LNCaP clone FGC (cell line): ENCODE data around the gene BCOR.
A peak's percentile ranks its signal among the peaks of the same experiment; 100 is the strongest.

Experiments
- DNase-seq: peaks from one replicate; pipeline ENCODE4 v3.0.0-alpha.2; 2011; ENCODE audit warnings: low read depth
- H3K4me3 ChIP-seq: 2 replicates; pipeline ENCODE4 v1.5.1; 2011; ENCODE audit warnings: mild to moderate bottlenecking, low read depth, low read length, control low read depth
- TF ChIP-seq, protein P1 (sequence below): IDR thresholded peaks from 2 replicates; pipeline ENCODE4 v1.5.1; 2012; ENCODE audit warnings: mild to moderate bottlenecking; ENCODE audit not compliant: control insufficient read depth, insufficient read depth; ENCODE audit errors: extremely low read depth

BCOR gene

GRCh38 chrX:40083979-40084359, 13.8 kb downstream of the BCOR start:
- H3K4me3 ChIP-seq: peak overlapping the region; percentile 51
- no peak for DNase-seq
- TF ChIP-seq, protein P1, sequence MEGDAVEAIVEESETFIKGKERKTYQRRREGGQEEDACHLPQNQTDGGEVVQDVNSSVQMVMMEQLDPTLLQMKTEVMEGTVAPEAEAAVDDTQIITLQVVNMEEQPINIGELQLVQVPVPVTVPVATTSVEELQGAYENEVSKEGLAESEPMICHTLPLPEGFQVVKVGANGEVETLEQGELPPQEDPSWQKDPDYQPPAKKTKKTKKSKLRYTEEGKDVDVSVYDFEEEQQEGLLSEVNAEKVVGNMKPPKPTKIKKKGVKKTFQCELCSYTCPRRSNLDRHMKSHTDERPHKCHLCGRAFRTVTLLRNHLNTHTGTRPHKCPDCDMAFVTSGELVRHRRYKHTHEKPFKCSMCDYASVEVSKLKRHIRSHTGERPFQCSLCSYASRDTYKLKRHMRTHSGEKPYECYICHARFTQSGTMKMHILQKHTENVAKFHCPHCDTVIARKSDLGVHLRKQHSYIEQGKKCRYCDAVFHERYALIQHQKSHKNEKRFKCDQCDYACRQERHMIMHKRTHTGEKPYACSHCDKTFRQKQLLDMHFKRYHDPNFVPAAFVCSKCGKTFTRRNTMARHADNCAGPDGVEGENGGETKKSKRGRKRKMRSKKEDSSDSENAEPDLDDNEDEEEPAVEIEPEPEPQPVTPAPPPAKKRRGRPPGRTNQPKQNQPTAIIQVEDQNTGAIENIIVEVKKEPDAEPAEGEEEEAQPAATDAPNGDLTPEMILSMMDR: no peak

DNA sequence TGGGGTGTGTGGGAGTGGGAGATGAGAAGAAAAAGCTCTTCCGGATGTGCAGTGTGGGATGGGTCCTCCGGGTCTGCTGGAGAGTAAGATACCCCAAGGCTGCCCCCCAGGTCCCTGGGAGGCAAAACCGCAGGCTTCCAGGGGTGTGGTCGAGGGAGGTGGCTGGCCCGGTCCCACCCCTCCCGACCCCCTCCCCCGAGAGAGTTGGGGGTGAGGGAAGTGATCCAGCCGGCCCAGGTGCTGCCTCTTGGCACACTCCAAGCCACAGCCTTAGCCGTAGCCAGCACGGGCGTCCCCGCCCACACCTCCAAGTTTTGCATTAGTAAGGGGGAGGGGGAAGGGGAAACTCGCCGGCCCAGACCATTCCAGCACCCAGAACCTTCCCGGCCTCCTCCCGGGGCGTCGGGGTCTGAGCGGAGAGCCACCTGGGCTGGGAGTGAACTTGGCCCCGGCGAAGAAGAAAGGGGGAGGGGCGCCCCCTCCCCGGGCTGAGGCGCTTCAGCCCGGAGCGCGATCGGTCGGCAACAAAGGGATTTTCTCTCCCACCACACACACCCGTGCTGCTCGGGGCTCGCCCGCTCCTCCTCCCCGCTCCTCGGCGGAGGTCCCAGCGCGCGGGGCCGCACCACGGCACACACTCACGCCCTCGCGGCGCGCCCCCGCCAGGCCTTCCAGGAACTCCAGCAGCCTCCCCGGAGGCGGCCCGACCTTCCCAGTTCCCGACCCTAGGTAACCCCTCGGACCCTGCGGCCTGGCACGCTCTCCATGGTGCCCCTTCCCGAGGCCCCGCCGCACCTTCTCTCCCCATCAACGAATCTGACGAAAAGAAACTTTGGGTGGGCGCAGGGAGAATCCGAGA, 14.4 kb downstream of the BCOR start:
- DNase-seq: no peak
- H3K4me3 ChIP-seq: peak overlapping the region; percentile 51

DNA sequence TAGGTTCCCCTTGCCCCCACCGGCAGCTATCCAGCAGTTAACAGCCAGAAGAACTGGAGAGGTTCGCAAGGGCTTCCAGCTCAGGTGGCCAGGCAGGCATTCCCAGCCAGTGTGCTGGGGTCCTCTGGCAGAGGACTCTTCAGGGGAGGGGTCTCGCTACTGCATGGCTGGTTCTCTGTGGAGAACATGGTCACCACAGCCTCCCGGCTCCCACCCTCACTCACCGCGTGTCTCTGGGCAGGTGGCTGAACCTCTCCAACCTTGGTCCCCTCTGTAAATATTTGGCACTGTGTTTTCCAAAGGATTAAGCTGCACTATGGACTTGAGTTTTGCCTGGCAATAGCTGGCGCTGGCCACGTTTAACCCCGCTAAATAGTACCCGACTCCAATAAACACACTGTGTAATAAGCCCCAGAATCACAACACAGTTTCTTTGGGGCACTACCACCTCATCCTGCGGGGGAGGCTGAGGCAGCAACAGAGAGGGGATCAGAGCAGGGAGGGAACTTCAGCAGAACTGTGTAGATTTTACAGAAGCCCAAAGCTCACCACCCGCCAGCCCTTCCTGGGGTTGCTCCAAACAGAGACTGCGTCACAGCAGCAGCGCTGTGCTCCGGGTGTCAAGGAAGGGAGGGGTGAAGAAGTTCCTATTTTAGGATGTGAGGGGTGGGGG, 15.2 kb downstream of the BCOR start:
- TF ChIP-seq, protein P1: no peak
- peak overlapping the region; percentile 51 for H3K4me3 ChIP-seq
- DNase-seq: no peak

More for the DNA sequence above, 14.4 kb downstream of the BCOR start:
- TF ChIP-seq, protein P1: peak; percentile 12; the same call in 1 of the 2 replicates

DNA sequence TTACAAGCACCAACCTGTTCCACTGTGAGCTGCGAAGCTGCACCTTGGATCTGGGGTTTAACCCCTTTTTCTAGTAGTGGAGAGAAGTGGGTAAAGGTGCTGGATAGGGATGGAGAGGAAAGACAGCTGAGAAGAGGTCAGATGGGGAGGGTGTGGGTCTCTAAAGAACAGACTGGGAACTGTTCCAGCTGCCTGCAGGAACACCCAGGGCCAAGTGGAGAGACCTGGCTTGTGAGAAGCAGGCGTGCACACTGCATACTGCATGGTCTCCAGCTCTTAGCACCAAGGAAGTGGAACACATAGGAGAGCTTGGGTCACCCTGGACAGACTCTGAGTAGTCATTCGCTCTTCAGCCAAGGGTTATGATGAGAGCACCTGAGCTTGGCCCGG, 16.1 kb downstream of the BCOR start:
- no peak for DNase-seq
- H3K4me3 ChIP-seq: no peak overlapping the region
- TF ChIP-seq, protein P1: no peak

DNA sequence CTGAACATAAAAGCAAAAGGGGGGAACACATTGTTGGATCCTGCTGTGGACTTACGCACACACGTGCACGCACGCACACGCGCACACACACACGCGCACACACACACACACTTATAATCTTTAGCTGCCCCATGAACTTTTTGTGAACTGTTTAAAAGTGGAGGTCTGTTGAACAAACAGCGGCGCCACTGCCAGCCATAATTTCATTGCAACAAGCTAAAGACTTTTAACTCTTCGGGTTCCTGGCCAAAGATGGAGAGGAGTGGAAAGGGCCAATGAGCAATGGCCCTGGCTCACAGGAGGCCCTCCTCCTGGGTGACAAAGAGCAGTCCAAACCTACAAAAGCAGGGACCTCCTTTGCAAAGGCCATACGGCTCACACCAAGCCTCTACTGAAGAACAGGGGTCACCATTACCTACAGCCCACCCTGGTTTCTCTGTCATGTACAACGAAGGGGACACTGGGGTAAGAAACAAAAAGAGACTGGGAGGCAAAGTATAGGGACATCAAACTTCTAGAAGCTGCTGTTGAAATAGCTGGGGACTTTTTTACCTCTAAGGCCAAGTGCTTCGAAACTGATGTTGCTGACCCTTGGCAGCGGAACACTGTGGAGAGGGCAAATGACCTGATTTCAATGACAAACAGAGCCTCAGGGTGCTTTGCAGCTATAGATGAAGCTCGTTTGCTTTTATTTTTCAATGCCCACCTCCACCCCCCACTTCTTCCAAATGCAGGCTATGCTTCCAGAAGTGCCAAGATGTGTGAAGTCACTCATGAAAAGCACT, 16.7 kb downstream of the BCOR start:
- H3K4me3 ChIP-seq: no peak overlapping the region
- TF ChIP-seq, protein P1: no peak

DNA sequence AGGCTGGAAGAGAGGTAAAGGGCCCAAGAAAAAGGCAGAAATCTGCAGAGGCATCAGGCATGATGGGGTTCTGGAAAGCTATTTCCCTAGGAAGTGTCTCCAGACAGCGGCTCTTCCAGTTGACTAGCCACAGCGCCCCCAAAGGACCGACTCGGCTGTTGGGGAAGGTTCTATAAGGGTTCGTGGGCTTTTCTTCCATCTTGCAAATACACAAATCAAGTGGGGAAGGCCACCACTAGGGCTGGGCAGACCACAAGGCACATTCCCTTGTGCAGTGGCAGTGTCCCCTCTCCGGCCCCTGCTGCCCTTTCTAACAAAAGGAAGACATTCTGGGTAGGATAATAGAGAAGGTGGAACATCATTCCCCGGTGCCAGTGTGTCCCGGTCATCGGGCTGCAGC, 18.2 kb downstream of the BCOR start:
- DNase-seq: no peak
- TF ChIP-seq, protein P1: no peak
- no peak overlapping the region for H3K4me3 ChIP-seq

More for the DNA sequence above, 16.7 kb downstream of the BCOR start:
- DNase-seq: no peak
